GM12865 (cell line): ENCODE results near the gene ZBED2.

Source experiments
- DNase-seq: peaks from one replicate; pipeline ENCODE4 v3.0.0; 2010; ENCODE audit warnings: low read depth
- H3K4me3 ChIP-seq: 2 replicates; pipeline ENCODE4 v1.5.1; 2011; ENCODE audit warnings: mild to moderate bottlenecking, low read depth, low read length, control low read depth
- CTCF ChIP-seq: IDR thresholded peaks from 2 replicates; pipeline ENCODE4 v1.5.1; 2011; ENCODE audit warnings: low read length, control low read depth, low read depth, inconsistent platforms; ENCODE audit not compliant: insufficient read depth; ENCODE audit errors: missing control alignments

The ZBED2 gene

GRCh38 chr3:111594781-111595180 is 365 bp downstream of the ZBED2 start:
- TF ChIP-seq CTCF, result no peak
- H3K4me3 ChIP-seq, result no peak overlapping the region
- no peak for DNase-seq

GRCh38 chr3:111594205-111594604 is 941 bp downstream of the ZBED2 start:
- peak; percentile 33 for DNase-seq
- H3K4me3 ChIP-seq, result no peak overlapping the region

GRCh38 chr3:111593666-111594065 is 1.5 kb downstream of the ZBED2 start:
- no peak for DNase-seq
- H3K4me3 ChIP-seq, result no peak overlapping the region
- no peak for TF ChIP-seq CTCF

More at GRCh38 chr3:111594205-111594604, 941 bp downstream of the ZBED2 start:
- no peak for TF ChIP-seq CTCF

- TF ChIP-seq CTCF, result no peak
- H3K4me3 ChIP-seq, result no peak overlapping the region
- no peak for DNase-seq
These were observed 2.2 kb downstream of the ZBED2 start for GRCh38 chr3:111592936-111593335.

- no peak overlapping the region for H3K4me3 ChIP-seq
- TF ChIP-seq CTCF, result no peak
- DNase-seq, result no peak
These were observed 3.0 kb downstream of the ZBED2 start for GRCh38 chr3:111592143-111592542.

GRCh38 chr3:111591555-111591954 is 3.6 kb downstream of the ZBED2 start:
- no peak for DNase-seq
- no peak overlapping the region for H3K4me3 ChIP-seq
- TF ChIP-seq CTCF, result no peak

- DNase-seq, result no peak
- no peak for TF ChIP-seq CTCF
- no peak overlapping the region for H3K4me3 ChIP-seq
These were observed 5.0 kb downstream of the ZBED2 start for GRCh38 chr3:111590143-111590491.
